LNCaP clone FGC (cell line): ENCODE measurements around the gene ASB15.

Experiments used
- DNase-seq: peaks from one replicate; pipeline ENCODE4 v3.0.0-alpha.2; 2011; ENCODE audit warnings: low read depth
- H3K4me3 ChIP-seq: 2 replicates; pipeline ENCODE4 v1.5.1; 2011; ENCODE audit warnings: mild to moderate bottlenecking, low read depth, low read length, control low read depth
- TF ChIP-seq, protein P1 (sequence below): IDR thresholded peaks from 2 replicates; pipeline ENCODE4 v1.5.1; 2012; ENCODE audit warnings: mild to moderate bottlenecking; ENCODE audit not compliant: control insufficient read depth, insufficient read depth; ENCODE audit errors: extremely low read depth

The ASB15 gene

DNA sequence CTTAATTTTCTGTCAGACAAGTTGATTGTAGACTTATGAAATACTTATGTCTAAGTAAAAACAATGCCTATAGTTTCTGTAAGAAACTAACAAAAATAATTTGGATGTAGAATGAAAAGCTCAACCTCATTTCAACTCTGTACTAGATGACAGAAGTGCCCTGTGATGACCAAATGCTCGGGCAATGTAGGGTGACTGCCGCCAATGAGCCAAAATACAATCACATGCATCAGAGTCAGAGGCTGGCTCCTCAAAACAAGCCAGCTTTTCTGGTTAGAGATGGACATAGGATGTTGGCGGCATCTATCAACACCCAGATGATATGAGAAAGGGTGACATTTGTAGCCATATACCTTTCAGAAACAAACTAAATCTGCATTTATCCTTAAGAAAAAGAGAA lies 78.0 kb downstream of the ASB15 start:
- TF ChIP-seq, protein P1, sequence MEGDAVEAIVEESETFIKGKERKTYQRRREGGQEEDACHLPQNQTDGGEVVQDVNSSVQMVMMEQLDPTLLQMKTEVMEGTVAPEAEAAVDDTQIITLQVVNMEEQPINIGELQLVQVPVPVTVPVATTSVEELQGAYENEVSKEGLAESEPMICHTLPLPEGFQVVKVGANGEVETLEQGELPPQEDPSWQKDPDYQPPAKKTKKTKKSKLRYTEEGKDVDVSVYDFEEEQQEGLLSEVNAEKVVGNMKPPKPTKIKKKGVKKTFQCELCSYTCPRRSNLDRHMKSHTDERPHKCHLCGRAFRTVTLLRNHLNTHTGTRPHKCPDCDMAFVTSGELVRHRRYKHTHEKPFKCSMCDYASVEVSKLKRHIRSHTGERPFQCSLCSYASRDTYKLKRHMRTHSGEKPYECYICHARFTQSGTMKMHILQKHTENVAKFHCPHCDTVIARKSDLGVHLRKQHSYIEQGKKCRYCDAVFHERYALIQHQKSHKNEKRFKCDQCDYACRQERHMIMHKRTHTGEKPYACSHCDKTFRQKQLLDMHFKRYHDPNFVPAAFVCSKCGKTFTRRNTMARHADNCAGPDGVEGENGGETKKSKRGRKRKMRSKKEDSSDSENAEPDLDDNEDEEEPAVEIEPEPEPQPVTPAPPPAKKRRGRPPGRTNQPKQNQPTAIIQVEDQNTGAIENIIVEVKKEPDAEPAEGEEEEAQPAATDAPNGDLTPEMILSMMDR: no peak
- DNase-seq: no peak
- no peak overlapping the region for H3K4me3 ChIP-seq

DNA sequence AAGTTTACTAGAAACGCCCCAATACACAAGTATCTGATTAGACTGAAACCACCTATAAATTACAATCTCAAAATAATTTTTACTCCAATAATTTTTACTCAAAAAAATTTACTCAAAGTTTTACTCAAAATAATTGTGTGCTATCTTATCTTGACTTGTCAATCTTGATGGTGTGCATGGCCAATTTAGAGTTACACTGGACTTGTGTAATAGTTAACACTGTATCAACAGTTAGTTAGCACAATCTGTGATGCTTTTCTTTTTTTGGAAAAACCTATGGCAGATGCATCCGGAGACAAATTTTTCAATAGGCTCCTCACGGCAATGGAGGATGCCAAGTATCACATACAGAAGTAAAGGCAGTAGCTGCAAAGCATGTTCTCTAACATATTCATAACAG lies 79.0 kb downstream of the ASB15 start:
- TF ChIP-seq, protein P1: no peak
- no peak for DNase-seq
- no peak overlapping the region for H3K4me3 ChIP-seq

DNA sequence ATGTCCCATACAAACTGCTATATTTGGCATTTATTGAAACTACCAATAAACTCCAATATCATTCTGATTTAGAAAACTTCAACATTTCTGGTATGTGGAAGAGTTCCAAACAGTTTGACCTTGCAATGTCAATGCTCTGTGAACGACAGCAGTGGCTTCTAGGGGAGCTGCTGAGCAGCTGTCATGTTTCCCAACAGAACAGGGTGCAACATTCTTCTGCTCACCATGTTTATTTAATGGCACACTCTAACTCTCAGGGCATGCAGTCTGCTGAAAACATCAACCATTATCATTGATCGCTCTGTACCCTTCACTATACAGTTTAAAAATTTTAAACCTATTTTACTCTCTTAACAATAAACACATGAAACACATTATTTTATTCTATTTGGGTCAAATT lies 79.9 kb downstream of the ASB15 start:
- no peak overlapping the region for H3K4me3 ChIP-seq
- no peak for DNase-seq
- TF ChIP-seq, protein P1: no peak

DNA sequence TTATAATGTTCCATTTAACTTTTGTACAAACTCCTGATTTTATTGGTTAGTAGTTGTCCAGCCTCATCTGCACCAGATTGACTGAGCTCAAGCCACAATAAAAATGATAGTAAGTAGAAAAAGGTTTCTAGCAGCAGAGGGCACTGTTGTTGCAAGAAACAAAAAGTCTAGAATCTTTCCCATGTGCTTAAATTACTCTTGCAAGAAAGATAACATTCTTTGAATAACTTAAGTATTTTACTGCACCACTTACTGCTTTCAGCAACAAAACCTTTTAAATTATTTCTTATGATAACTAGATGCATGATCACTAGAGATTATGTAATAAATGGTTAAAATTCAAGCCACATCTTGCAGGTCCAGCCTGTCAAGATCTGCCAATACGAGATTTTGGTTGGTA lies 81.1 kb downstream of the ASB15 start:
- no peak overlapping the region for H3K4me3 ChIP-seq

DNA sequence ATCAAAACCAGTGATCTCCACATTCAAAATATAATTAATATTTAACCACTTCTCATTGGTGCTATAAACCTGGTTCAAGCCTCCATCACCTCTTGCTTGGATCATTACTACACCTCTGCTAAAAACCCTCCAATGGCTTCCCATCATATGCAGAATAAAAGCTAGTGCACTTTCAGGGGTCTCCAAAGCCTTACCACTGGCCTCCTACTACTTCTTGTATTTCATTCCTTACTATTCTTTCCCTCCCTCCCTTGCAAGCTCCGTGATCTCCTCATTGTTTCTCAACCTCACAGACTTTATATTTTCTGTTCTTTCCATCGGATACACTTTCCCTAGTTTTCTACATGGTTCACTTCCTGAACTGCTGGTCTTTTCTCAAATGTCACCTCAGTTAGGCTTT lies 85.5 kb downstream of the ASB15 start:
- H3K4me3 ChIP-seq: no peak overlapping the region
- TF ChIP-seq, protein P1: no peak
- no peak for DNase-seq

More for the DNA sequence above, 81.1 kb downstream of the ASB15 start:
- peak; percentile 46 for DNase-seq
- TF ChIP-seq, protein P1: peak; percentile 40; the same call in 1 of the 2 replicates

DNA sequence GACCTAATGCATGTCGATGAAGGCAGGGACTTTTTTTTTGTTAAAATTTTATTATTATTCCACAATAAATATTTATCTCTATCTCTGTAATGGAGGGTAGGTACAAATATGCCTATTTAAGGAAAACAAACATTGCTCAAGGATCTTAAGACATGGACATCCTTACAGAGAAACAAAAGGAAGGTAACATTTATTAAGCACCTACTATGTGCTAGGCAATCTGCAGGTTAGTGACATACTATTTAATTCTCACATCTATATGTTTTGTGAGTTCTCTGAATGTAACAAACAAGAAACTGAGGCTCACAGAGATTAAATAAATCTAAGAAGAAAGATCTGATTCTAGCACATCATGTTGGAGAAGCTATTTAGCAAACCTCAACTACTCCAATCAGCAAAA lies 86.1 kb downstream of the ASB15 start:
- TF ChIP-seq, protein P1: no peak
- no peak overlapping the region for H3K4me3 ChIP-seq
- no peak for DNase-seq
